GM19238 (cell line): ENCODE results near the gene CLEC10A.

ENCODE experiments used
- DNase-seq: peaks from one replicate; pipeline ENCODE4 v3.0.0; 2011; ENCODE audit warnings: low spot score; ENCODE audit not compliant: insufficient read length

The CLEC10A gene

GRCh38 chr17:7041607-7042500, 38.2 kb downstream of the CLEC10A start:
- no peak for DNase-seq

- DNase-seq: no peak
Measured at GRCh38 chr17:7039832-7040231, 40.2 kb downstream of the CLEC10A start.

GRCh38 chr17:7038025-7038862, 41.8 kb downstream of the CLEC10A start:
- no peak for DNase-seq

GRCh38 chr17:7035591-7036368, 44.3 kb downstream of the CLEC10A start, which contains the start of gene SLC16A13:
Gene SLC16A13 (plus strand): TSS chr17:7036015. CDS start chr17:7036383, 368 bp downstream.
- peak; percentile 100 for DNase-seq

- no peak for DNase-seq
Measured at GRCh38 chr17:7034955-7035590, 45.0 kb downstream of the CLEC10A start.

- no peak for DNase-seq
Measured at GRCh38 chr17:7029659-7030058, 50.4 kb downstream of the CLEC10A start.

- DNase-seq: no peak
Measured at GRCh38 chr17:7029096-7029495, 51.0 kb downstream of the CLEC10A start.

DNA sequence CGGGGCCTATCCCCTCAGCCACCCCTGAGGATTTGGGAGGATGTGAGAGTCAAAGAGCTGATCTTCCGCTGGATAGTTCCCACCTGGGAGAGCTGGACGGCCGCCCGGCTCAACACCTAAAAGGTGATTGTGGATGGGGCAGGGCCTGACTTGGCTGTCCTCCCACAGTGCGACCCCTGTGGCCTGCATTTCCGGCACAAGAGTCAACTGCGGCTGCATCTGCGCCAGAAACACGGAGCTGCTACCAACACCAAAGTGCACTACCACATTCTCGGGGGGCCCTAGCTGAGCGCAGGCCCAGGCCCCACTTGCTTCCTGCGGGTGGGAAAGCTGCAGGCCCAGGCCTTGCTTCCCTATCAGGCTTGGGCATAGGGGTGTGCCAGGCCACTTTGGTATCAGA, 52.7 kb downstream of the CLEC10A start:
- no peak for DNase-seq

DNA sequence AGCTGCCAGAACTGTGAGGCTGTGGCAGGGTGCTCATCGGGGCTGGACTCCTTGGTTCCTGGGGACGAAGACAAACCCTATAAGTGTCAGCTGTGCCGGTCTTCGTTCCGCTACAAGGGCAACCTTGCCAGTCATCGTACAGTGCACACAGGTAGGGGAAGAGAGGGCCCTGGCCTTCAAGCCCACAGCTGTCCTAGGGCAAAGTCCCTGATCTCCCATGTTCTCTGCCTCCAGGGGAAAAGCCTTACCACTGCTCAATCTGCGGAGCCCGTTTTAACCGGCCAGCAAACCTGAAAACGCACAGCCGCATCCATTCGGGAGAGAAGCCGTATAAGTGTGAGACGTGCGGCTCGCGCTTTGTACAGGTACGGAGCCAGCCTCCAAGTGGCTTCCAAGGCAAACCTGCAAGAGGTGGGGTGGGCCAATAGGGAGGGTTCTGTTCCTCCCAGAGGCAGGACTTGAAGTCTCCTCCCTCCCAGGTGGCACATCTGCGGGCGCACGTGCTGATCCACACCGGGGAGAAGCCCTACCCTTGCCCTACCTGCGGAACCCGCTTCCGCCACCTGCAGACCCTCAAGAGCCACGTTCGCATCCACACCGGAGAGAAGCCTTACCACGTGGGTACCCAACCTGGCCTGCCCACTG, 53.5 kb downstream of the CLEC10A start:
- no peak for DNase-seq

DNA sequence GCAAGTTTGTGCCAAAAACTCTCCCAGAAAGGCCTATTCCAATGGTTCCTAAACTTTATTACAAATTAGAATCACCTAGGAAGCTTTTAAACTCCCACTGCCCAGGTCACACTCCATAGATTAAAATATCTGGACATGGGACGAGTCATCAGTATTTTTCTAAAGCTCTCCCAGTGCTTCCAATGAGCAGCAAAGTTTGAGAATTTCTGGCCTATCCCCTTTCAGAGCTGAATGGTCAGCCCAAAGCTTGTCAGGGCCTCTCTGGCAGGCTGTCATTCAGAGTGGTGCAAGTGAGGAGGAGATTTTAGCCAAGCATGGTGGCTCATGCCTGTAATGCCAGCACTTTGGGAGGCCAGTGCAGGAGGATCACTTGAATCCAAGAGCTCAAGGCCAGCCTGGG, 54.8 kb downstream of the CLEC10A start:
- no peak for DNase-seq
